Liver (tissue), 3 donors: ENCODE data around the gene CRY1.

Experiments used
- ATF3 ChIP-seq: IDR thresholded peaks from 2 replicates; pipeline ENCODE4 v1.6.1; 2016; ENCODE audit warnings: antibody characterized with exemption
- CTCF ChIP-seq: fragments of 150-350 bp; IDR thresholded peaks from 2 replicates; pipeline ENCODE4 v1.5.1; 2017; ENCODE audit warnings: improper control_type of control experiment, low read depth, low read length; ENCODE audit not compliant: missing input control
- EGR1 ChIP-seq, 2 donors: IDR thresholded peaks; 2 replicates each; pipeline ENCODE4 v1.6.1; 2016 to 2018; ENCODE audit warnings: antibody characterized with exemption in 2 of 2, low read depth in 2 of 2
- GABPA ChIP-seq, 2 donors: IDR thresholded peaks in 1 of 2; conservative IDR thresholded peaks in 1 of 2; 2 replicates each; pipeline ENCODE4 v1.6.1; 2016; ENCODE audit warnings: antibody characterized with exemption in 2 of 2, mild to moderate bottlenecking in 1 of 2, moderate library complexity in 1 of 2
- HNF4A ChIP-seq, 2 donors: conservative IDR thresholded peaks; 2 replicates each; pipeline ENCODE4 v1.6.1; 2016; ENCODE audit warnings: antibody characterized with exemption in 2 of 2, mild to moderate bottlenecking in 2 of 2
- HNF4G ChIP-seq: IDR thresholded peaks from 2 replicates; pipeline ENCODE4 v1.6.1; 2016; ENCODE audit warnings: antibody characterized with exemption
- JUND ChIP-seq, 2 donors: IDR thresholded peaks; 2 replicates each; pipeline ENCODE4 v1.6.1; 2016; ENCODE audit warnings: antibody characterized with exemption in 2 of 2
- MAX ChIP-seq: IDR thresholded peaks from 2 replicates; pipeline ENCODE4 v1.6.1; 2016; ENCODE audit warnings: antibody characterized with exemption
- RAD21 ChIP-seq, 2 donors: IDR thresholded peaks; 2 replicates each; pipeline ENCODE4 v1.6.1; 2016; ENCODE audit warnings: antibody characterized with exemption in 2 of 2, mild to moderate bottlenecking in 2 of 2
- REST ChIP-seq: IDR thresholded peaks from 2 replicates; pipeline ENCODE4 v1.6.1; 2016; ENCODE audit warnings: antibody characterized with exemption, mild to moderate bottlenecking
- SP1 ChIP-seq: IDR thresholded peaks from 2 replicates; pipeline ENCODE4 v1.6.1; 2018; ENCODE audit warnings: antibody characterized with exemption, mild to moderate bottlenecking
- TAF1 ChIP-seq: conservative IDR thresholded peaks from 2 replicates; pipeline ENCODE4 v1.6.1; 2016; ENCODE audit warnings: antibody characterized with exemption, mild to moderate bottlenecking
- YY1 ChIP-seq: IDR thresholded peaks from 2 replicates; pipeline ENCODE4 v1.6.1; 2016; ENCODE audit warnings: antibody characterized with exemption, mild to moderate bottlenecking
- donor health status: healthy.
- donor health status: healthy.

GRCh38 chr12:106954462-106955376 is 138.6 kb downstream of the CRY1 start:
- TF ChIP-seq MAX (peak; percentile 17), CTCF (no peak), SP1 (no peak), RAD21 (IDR thresholded peaks at IDR 0.05) (no peak), REST (no peak), GABPA (IDR thresholded peaks at IDR 0.05 in 1 of 2, conservative IDR thresholded peaks at IDR 0.05 in 1 of 2) (no peak), TAF1 (no peak), HNF4G (no peak), ATF3 (no peak), YY1 (no peak), JUND (IDR thresholded peaks at IDR 0.05) (no peak), EGR1 (IDR thresholded peaks at IDR 0.05; ENCODE audit: low read depth in 2 of 2) (no peak), HNF4A (conservative IDR thresholded peaks at IDR 0.05) (peak in 1 of 2 donors; percentile 7)
